Left lung (tissue), 10 donors: Measurements from ENCODE around the gene CDK5RAP1. TPM values are rescaled to one million over a fixed set of nuclear protein-coding genes. Genes with fewer than 3 reads are reported as not detected.

Experiments
- ATAC-seq: fragments of 200-7000 bp; cut with Tn5 transposase; one replicate; pipeline ENCODE4 v1.9.1; 2020; ENCODE audit warnings: moderate library complexity
- DNase-seq, 4 donors: peaks; one replicate each; pipeline ENCODE4 v3.0.0-alpha.2; 2013 to 2020
- H3K27ac ChIP-seq, 2 donors: fragments of 200-600 bp; sonication (generic) in 1 of 2; one replicate each; pipeline versions ENCODE4 v1.5.0 to v1.8.0; 2020 to 2021
- H3K27me3 ChIP-seq, 2 donors: fragments of 200-600 bp; sonication (generic) in 1 of 2; one replicate each; pipeline versions ENCODE4 v1.5.0 to v1.8.0; 2020 to 2021
- H3K36me3 ChIP-seq, 2 donors: fragments of 200-600 bp; sonication (generic) in 1 of 2; one replicate each; pipeline versions ENCODE4 v1.5.0 to v1.8.0; 2020 to 2021
- H3K4me1 ChIP-seq, 2 donors: fragments of 200-600 bp; one replicate each; pipeline ENCODE4 v1.8.0; 2021
- H3K4me3 ChIP-seq, 2 donors: fragments of 200-600 bp; sonication (generic) in 1 of 2; one replicate each; pipeline versions ENCODE4 v1.5.0 to v1.8.0; 2020 to 2021; ENCODE audit warnings: mild to moderate bottlenecking in 1 of 2
- H3K9me3 ChIP-seq, 2 donors: fragments of 200-600 bp; sonication (generic) in 1 of 2; one replicate each; pipeline versions ENCODE4 v1.5.0 to v1.8.0; 2020 to 2021
- intact Hi-C, 2 donors: fragments of 100-400 bp; cut with DNase I; formaldehyde crosslinking; loops; one replicate each; pipeline versions ENCODE4 v1.11.2 to v1.14.2; 2022
- polyA plus RNA-seq, 6 donors: library from polyadenylated mRNA; unstranded; fragments of 120-200 nt; gene quantifications; one replicate each; pipeline ENCODE4 v1.2.1, GENCODE V29; 2013; ENCODE audit not compliant: insufficient read length in 6 of 6
- total RNA-seq, 2 donors: library from RNA; stranded (reverse); fragmentation: NEBNext Ultra II Directional; extraction: Animal tissue kit (Norgen Biotek cat#: 25700); gene quantifications; one replicate each; pipeline ENCODE4 v1.2.1, GENCODE V29; 2021
- TF ChIP-seq, protein P1 (sequence below), 2 donors: fragments of 200-600 bp; sonication (generic) in 1 of 2; IDR thresholded peaks; one replicate each; pipeline versions ENCODE4 v1.5.0 to v1.8.0; 2021; ENCODE audit warnings: antibody characterized with exemption in 2 of 2
- donor health status: DM: no; HTN: yes; CAD: no.
- donor health status: DM: no; HTN: no; CAD: no.

CDK5RAP1 gene
- total and polyA plus RNA-seq, 8 donors, result 20.9 to 44.3 (median 37.1) TPM

DNA sequence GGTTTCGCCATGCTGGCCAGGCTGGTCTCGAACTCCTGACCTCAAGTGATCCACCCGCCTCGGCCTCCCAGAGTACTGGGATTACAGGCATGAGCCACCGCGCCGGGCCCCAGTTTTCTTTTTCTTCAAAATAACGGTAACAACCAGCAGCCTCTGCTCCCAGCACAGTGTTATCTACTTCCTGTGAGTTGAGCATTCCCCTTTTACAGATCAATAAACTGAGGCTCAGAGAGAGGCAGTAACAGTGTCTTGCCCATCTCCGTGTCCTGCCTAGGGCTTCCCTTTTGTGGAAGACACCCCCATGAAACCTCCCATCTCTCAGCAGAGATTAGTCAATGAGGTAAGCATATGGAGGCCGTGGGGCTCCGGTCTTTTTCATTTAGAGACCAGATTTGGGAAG lies 88.7 kb downstream of the CDK5RAP1 start:
- Histone ChIP-seq H3K27me3 (peaks cover 0 to 6% of the 10 kb centered on the region in 2 donors), H3K4me1 (no peaks in the 10 kb centered on the region), H3K9me3 (no peaks in the 10 kb centered on the region), H3K27ac (no peak overlapping the region), H3K36me3 (no peaks in the 10 kb centered on the region), H3K4me3 (no peak overlapping the region)
- TF ChIP-seq, protein P1, sequence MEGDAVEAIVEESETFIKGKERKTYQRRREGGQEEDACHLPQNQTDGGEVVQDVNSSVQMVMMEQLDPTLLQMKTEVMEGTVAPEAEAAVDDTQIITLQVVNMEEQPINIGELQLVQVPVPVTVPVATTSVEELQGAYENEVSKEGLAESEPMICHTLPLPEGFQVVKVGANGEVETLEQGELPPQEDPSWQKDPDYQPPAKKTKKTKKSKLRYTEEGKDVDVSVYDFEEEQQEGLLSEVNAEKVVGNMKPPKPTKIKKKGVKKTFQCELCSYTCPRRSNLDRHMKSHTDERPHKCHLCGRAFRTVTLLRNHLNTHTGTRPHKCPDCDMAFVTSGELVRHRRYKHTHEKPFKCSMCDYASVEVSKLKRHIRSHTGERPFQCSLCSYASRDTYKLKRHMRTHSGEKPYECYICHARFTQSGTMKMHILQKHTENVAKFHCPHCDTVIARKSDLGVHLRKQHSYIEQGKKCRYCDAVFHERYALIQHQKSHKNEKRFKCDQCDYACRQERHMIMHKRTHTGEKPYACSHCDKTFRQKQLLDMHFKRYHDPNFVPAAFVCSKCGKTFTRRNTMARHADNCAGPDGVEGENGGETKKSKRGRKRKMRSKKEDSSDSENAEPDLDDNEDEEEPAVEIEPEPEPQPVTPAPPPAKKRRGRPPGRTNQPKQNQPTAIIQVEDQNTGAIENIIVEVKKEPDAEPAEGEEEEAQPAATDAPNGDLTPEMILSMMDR (IDR thresholded peaks at IDR 0.05), result no peak
- no peak for ATAC-seq
- intact Hi-C loops, result no loop called here
- DNase-seq, result no peak

DNA sequence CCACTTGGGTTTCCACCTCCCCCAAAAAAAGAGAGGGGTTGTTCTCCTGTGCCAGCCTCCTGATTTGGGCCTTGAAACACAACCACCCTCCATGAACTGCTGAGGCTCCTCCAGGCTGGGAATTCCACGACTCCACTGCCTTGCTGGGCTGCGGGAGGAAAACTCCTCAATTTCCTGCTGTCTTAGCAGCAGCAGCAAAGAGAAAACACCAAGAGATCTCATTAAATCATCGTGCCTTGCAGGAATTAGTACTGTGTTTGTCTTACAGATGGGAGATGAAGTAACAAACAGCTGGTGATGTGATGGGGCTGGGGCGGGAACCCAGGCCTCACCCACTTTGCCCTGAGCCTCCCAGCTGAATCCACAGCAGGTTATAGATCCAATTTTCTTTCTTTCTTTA lies 89.3 kb downstream of the CDK5RAP1 start:
- Histone ChIP-seq H3K27ac (no peak overlapping the region), H3K36me3 (no peaks in the 10 kb centered on the region), H3K4me3 (no peak overlapping the region), H3K4me1 (no peaks in the 10 kb centered on the region), H3K27me3 (peaks cover 0 to 6% of the 10 kb centered on the region in 2 donors), H3K9me3 (no peaks in the 10 kb centered on the region)
- DNase-seq (no peak), ATAC-seq (no peak)
- TF ChIP-seq, protein P1 (IDR thresholded peaks at IDR 0.05), result no peak
- intact Hi-C loops, result no loop called here

DNA sequence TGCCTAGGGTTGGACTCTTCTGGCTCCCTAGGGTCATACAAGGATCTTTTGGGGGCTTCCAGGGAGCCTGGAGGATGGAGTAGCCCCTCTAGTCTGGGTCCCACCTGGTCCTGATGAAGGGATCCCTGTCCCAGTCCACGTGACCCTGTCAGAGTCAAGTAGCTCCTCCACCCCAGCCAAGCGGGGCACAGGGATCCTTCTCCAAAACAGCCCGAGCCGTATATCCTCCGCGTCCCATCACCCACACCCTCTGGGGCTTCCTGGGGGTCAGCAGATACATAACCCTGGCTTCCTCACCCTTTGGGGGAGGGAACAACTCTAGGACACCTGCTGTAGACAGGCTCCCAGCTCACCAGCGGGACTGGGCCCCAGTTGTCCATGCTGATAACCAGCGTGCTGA lies 90.3 kb downstream of the CDK5RAP1 start:
- DNase-seq (no peak), ATAC-seq (no peak)
- Histone ChIP-seq H3K4me1 (no peaks in the 10 kb centered on the region), H3K36me3 (no peaks in the 10 kb centered on the region), H3K9me3 (no peaks in the 10 kb centered on the region), H3K27me3 (peaks cover 0 to 6% of the 10 kb centered on the region in 2 donors), H3K4me3 (no peak overlapping the region), H3K27ac (no peak overlapping the region)
- TF ChIP-seq, protein P1 (IDR thresholded peaks at IDR 0.05), result no peak
- intact Hi-C loops, result no loop called here

DNA sequence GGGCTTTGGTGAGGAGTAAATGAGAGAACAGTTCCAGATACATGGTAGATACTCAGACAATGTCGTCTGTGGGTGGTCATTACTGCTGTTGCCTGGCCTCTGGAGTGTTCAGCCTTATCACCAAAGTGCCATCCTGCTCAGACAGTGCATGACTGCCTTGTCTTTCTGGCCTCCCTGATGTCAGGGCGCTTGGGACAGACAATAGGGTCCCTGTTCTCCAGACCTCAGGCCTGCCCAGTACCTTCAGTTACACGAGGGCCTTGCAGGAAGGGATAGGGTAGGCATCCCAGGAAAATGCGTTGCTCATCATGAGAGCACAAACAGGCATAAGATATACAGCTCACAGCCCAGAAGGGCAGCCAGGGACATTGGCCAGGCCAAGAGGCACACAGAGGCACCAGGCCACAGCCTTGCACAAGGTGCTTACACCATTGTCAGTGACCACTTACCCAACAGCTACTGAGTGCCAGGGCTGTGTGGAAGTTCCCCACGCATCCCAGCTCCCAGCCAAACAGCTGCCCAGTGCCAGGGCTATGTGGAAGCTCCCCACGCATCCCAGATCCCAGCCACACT lies 90.9 kb downstream of the CDK5RAP1 start:
- Histone ChIP-seq H3K27me3 (peaks cover 0 to 6% of the 10 kb centered on the region in 2 donors), H3K4me1 (no peaks in the 10 kb centered on the region), H3K4me3 (no peak overlapping the region), H3K9me3 (no peaks in the 10 kb centered on the region), H3K27ac (no peak overlapping the region), H3K36me3 (no peaks in the 10 kb centered on the region)
- DNase-seq, result no peak
- intact Hi-C loops, result no loop called here
- no peak for ATAC-seq
- TF ChIP-seq, protein P1 (IDR thresholded peaks at IDR 0.05), result no peak

DNA sequence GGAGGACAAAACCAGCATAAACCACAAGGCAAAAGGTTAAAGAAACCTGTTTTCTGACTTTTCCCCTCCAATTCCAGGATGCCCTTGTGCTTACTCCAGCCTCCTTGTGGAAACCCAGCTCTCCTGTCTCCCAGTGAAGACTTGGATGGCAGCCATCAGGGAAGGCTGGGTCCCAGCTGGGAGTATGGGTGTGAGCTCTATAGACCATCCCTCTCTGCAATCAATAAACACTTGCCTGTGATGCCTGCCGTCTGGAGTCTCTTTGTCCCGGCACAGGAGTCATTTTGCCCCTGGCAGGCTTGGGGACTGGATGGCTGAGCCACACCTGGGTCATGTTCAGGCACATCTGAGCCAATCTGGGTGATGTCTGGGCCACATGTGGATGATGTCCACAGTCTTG lies 91.7 kb downstream of the CDK5RAP1 start:
- ATAC-seq (no peak), DNase-seq (no peak)
- Histone ChIP-seq H3K27ac (no peak overlapping the region), H3K27me3 (peaks cover 0 to 5% of the 10 kb centered on the region in 2 donors), H3K4me3 (no peak overlapping the region), H3K4me1 (no peaks in the 10 kb centered on the region), H3K9me3 (no peaks in the 10 kb centered on the region), H3K36me3 (no peaks in the 10 kb centered on the region)
- TF ChIP-seq, protein P1 (IDR thresholded peaks at IDR 0.05), result no peak
- intact Hi-C loops, result no loop called here

Other genes starting within 250 kb of the CDK5RAP1 start
- not detected for gene BPIFA2, start 233.4 kb downstream of the CDK5RAP1 start, total RNA-seq
- gene BPIFA2, start 233.4 kb downstream of the CDK5RAP1 start, polyA plus RNA-seq, result not detected
- gene BPIFA3, start 184.2 kb downstream of the CDK5RAP1 start, total RNA-seq, result not detected
- not detected for gene BPIFA3, start 184.2 kb downstream of the CDK5RAP1 start, polyA plus RNA-seq
- 1 to 10 TPM in 1 of 2 donors, not detected in 1; 9.2 TPM for gene BPIFA1, start 165.5 kb downstream of the CDK5RAP1 start, total RNA-seq
- not detected for gene BPIFA1, start 165.5 kb downstream of the CDK5RAP1 start, polyA plus RNA-seq
- 100 to 1,000 TPM in 1 of 2 donors, under 1 TPM in 1; 0.23 to 121 TPM for gene BPIFB1, start 118.3 kb downstream of the CDK5RAP1 start, total RNA-seq
- gene BPIFB1, start 118.3 kb downstream of the CDK5RAP1 start, polyA plus RNA-seq, result under 1 TPM in 2 of 6 donors, not detected in 4; 0.11 to 0.15 TPM
- gene SNTA1, start 42.2 kb upstream of the CDK5RAP1 start, total RNA-seq, result 1 to 10 TPM; 6.1 to 7.8 TPM
- gene SNTA1, start 42.2 kb upstream of the CDK5RAP1 start, polyA plus RNA-seq, result 10 to 100 TPM in 4 of 6 donors, 1 to 10 TPM in 2; 9.7 to 12.7 (median 10.9) TPM
- 10 to 100 TPM; 11.9 to 14.5 TPM for gene CBFA2T2, start 88.6 kb upstream of the CDK5RAP1 start, total RNA-seq
- gene CBFA2T2, start 88.6 kb upstream of the CDK5RAP1 start, polyA plus RNA-seq, result 10 to 100 TPM; 40.3 to 54.4 (median 47.0) TPM